GM23338 (cell line): ENCODE measurements around the gene CACNB2.

Experiments used
- EZH2 ChIP-seq: fragments of 200-600 bp; sonication (generic); IDR thresholded peaks from one replicate; pipeline ENCODE4 v1.8.0; 2017; ENCODE audit warnings: antibody characterized with exemption, mild to moderate bottlenecking, low read depth; ENCODE audit not compliant: unreplicated experiment
- POLR2AphosphoS5 ChIP-seq: IDR thresholded peaks from 2 replicates; pipeline ENCODE4 v1.6.1; 2016; ENCODE audit warnings: antibody characterized with exemption, low read depth
- ZNF331 ChIP-seq: fragments of 250-450 bp; sonication (Bioruptor Pico); IDR thresholded peaks from 2 replicates; pipeline ENCODE4 v1.5.0; 2020; ENCODE audit warnings: low read depth, mild to moderate bottlenecking, moderate library complexity
- TF ChIP-seq, protein P1 (sequence below), 2 experiments: fragments of 200-600 bp in 1 of 2; sonication (generic) in 1 of 2; conservative IDR thresholded peaks; 2 replicates each; pipeline versions ENCODE4 v1.5.1 to v1.6.1; 2016 to 2017; ENCODE audit warnings: antibody characterized with exemption in 2 of 2, low read depth in 2 of 2, mild to moderate bottlenecking in 2 of 2, moderate library complexity in 1 of 2

DNA sequence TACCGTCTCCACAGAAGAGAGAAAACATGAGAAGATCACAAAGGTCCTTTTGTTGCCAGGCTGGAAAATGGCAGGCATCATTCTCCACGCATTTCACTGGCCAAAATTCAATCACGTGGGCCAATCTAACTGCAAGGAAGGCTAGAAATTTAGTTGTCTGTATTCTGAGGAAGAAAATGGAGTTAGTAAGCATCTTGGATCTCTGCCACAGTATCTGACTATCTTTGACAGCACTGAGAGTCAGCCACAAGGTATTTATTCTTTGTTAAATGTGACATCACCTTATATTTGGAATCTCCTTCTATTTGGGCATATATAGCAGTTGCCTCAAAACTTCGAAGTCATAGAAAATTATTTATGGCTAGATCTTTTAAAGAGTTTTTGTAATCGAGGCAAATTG is 297.3 kb downstream of the CACNB2 start:
- no peak for TF ChIP-seq EZH2
- no peak for TF ChIP-seq POLR2AphosphoS5
- TF ChIP-seq, protein P1, sequence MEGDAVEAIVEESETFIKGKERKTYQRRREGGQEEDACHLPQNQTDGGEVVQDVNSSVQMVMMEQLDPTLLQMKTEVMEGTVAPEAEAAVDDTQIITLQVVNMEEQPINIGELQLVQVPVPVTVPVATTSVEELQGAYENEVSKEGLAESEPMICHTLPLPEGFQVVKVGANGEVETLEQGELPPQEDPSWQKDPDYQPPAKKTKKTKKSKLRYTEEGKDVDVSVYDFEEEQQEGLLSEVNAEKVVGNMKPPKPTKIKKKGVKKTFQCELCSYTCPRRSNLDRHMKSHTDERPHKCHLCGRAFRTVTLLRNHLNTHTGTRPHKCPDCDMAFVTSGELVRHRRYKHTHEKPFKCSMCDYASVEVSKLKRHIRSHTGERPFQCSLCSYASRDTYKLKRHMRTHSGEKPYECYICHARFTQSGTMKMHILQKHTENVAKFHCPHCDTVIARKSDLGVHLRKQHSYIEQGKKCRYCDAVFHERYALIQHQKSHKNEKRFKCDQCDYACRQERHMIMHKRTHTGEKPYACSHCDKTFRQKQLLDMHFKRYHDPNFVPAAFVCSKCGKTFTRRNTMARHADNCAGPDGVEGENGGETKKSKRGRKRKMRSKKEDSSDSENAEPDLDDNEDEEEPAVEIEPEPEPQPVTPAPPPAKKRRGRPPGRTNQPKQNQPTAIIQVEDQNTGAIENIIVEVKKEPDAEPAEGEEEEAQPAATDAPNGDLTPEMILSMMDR (conservative IDR thresholded peaks at IDR 0.05; ENCODE audit: low read depth in 2 of 2) = no peak
- no peak for TF ChIP-seq ZNF331
